Measurements from ENCODE around the gene DLL3. TPM values are rescaled to one million over a fixed set of nuclear protein-coding genes. Genes with fewer than 3 reads are reported as not detected.

The DLL3 gene
- total RNA-seq, 1 donor from 2014 or later: not detected

- intact Hi-C loops (cut with DNase I): no loop called here
- Histone ChIP-seq H3K4me3 (no peak overlapping the region), H3K27me3 (no peaks in the 10 kb centered on the region), H3K36me3 (peaks cover 0 to 67% of the 10 kb centered on the region in 2 donors), H3K4me1 (no peaks in the 10 kb centered on the region), H3K27ac (no peak overlapping the region), H3K9me3 (no peaks in the 10 kb centered on the region)
- DNase-seq (ENCODE audit: extremely low spot score in 2 of 2): no peak
- TF ChIP-seq POLR2AphosphoS5 (IDR thresholded peaks at IDR 0.05; ENCODE audit: insufficient read depth in 1 of 2, low read depth in 1 of 2) (no peak), POLR2A (IDR thresholded peaks at IDR 0.05) (no peak), CTCF (IDR thresholded peaks at IDR 0.05) (no peak)
Observed at GRCh38 chr19:39489756-39490155, 9.0 kb upstream of the DLL3 start.

DNA sequence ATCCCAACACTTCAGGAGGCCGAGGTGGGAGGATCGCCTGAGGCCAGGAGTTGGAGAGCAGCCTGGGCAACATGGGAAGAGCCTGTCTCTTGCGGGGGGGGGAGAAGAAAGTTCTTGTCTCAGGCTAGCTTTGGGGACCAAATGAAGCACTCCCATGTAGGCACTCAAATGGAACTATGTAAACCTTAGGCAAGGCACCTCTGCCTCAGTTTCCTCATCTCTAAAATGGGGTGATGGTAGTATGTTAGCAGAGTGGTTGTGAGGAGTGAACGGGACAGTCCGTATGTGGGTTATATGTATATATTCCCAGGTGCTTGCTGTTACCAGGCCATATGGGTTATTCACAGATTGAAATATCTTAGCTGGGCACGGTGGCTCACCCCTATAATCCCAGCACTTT is 6.5 kb upstream of the DLL3 start:
- Histone ChIP-seq H3K9me3 (no peaks in the 10 kb centered on the region), H3K27me3 (no peaks in the 10 kb centered on the region), H3K4me1 (no peaks in the 10 kb centered on the region), H3K27ac (no peak overlapping the region), H3K4me3 (no peak overlapping the region), H3K36me3 (peaks cover 0 to 49% of the 10 kb centered on the region in 2 donors)
- DNase-seq (ENCODE audit: extremely low spot score in 2 of 2): no peak
- TF ChIP-seq POLR2A (IDR thresholded peaks at IDR 0.05) (no peak), POLR2AphosphoS5 (IDR thresholded peaks at IDR 0.05; ENCODE audit: insufficient read depth in 1 of 2, low read depth in 1 of 2) (no peak), CTCF (IDR thresholded peaks at IDR 0.05) (no peak)
- intact Hi-C loops (cut with DNase I): no loop called here

- DNase-seq (ENCODE audit: extremely low spot score in 2 of 2): no peak
- Histone ChIP-seq H3K36me3 (peaks cover 0 to 43% of the 10 kb centered on the region in 2 donors), H3K27me3 (no peaks in the 10 kb centered on the region), H3K9me3 (no peaks in the 10 kb centered on the region), H3K4me1 (peaks cover 2% of the 10 kb centered on the region), H3K4me3 (no peak overlapping the region), H3K27ac (no peak overlapping the region)
- intact Hi-C loops (cut with DNase I): no loop called here
- no peak for TF ChIP-seq POLR2A (IDR thresholded peaks at IDR 0.05)
- no peak for TF ChIP-seq CTCF (IDR thresholded peaks at IDR 0.05)
- TF ChIP-seq POLR2AphosphoS5 (IDR thresholded peaks at IDR 0.05; ENCODE audit: insufficient read depth in 1 of 2, low read depth in 1 of 2): no peak
Observed at GRCh38 chr19:39492788-39493187, 6.0 kb upstream of the DLL3 start.

- TF ChIP-seq CTCF (IDR thresholded peaks at IDR 0.05) (no peak), POLR2AphosphoS5 (IDR thresholded peaks at IDR 0.05; ENCODE audit: insufficient read depth in 1 of 2, low read depth in 1 of 2) (no peak), POLR2A (IDR thresholded peaks at IDR 0.05) (no peak)
- H3K4me3 ChIP-seq: no peak overlapping the region
- intact Hi-C loops (cut with DNase I): no loop called here
Observed at GRCh38 chr19:39494661-39495060, 4.1 kb upstream of the DLL3 start.

GRCh38 chr19:39496063-39496462 is 2.7 kb upstream of the DLL3 start:
- DNase-seq (ENCODE audit: extremely low spot score in 2 of 2): no peak
- H3K4me1 ChIP-seq: peaks cover 19% of the 10 kb centered on the region
- peaks cover 0 to 11% of the 10 kb centered on the region in 2 donors for H3K36me3 ChIP-seq
- TF ChIP-seq CTCF (IDR thresholded peaks at IDR 0.05): no peak
- TF ChIP-seq POLR2AphosphoS5 (IDR thresholded peaks at IDR 0.05; ENCODE audit: insufficient read depth in 1 of 2, low read depth in 1 of 2): no peak
- TF ChIP-seq POLR2A (IDR thresholded peaks at IDR 0.05): no peak
- H3K27ac ChIP-seq: no peak overlapping the region
- H3K4me3 ChIP-seq: no peak overlapping the region
- no peaks in the 10 kb centered on the region for H3K9me3 ChIP-seq
- H3K27me3 ChIP-seq: peaks cover 4% of the 10 kb centered on the region
- intact Hi-C loops (cut with DNase I): no loop called here

More at GRCh38 chr19:39494661-39495060, 4.1 kb upstream of the DLL3 start:
- Histone ChIP-seq H3K27me3 (no peaks in the 10 kb centered on the region), H3K4me1 (peaks cover 19% of the 10 kb centered on the region), H3K9me3 (no peaks in the 10 kb centered on the region), H3K36me3 (peaks cover 0 to 25% of the 10 kb centered on the region in 2 donors), H3K27ac (no peak overlapping the region)
- DNase-seq (ENCODE audit: extremely low spot score in 2 of 2): no peak
